ENCODE results near the gene DCC.
"Not testable (repeated sequence)": the region's sequence is repeated elsewhere in the genome, so short reads cannot be mapped to it uniquely, and the experiment has no call there.

DCC gene

GRCh38 chr18:53443831-53444230 is 1103.8 kb downstream of the DCC start:
- DNase-seq, result no peak

GRCh38 chr18:53451902-53452301 is 1111.9 kb downstream of the DCC start:
- no peak for DNase-seq

GRCh38 chr18:53457068-53457467 is 1117.1 kb downstream of the DCC start:
- no peak for DNase-seq

- no peak for DNase-seq
Observed at GRCh38 chr18:53458268-53458667, 1118.3 kb downstream of the DCC start.

DNA sequence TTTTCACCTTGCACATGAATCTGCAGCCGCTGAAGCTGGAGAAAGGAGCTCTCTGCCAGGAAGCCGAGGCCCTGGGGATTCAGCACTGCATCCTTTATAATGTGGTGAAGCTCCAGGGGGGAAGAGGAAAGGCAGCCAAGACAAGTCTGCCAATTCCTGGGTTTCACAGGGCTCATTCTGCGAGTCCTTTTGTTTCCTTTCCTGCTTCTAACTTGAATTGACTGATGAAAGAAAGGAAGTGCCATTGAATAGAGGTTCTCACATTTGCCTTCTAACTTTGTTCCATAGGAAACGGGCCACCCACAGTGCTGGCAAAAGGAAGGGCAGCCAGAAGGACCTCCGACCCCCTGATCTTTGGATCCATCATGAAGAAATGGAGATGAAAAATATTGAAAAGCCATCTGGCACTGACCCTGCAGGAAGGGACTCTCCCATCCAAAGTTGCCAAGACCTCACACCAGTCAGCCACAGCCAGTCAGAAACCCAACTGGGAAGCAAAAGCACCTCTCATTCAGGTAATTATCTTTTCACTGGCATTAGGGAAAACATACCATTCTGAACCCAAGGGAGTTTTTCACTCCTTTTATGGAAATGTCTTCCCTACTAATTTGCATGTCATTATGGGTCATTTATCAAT is 1119.1 kb downstream of the DCC start:
- DNase-seq, result no peak

DNA sequence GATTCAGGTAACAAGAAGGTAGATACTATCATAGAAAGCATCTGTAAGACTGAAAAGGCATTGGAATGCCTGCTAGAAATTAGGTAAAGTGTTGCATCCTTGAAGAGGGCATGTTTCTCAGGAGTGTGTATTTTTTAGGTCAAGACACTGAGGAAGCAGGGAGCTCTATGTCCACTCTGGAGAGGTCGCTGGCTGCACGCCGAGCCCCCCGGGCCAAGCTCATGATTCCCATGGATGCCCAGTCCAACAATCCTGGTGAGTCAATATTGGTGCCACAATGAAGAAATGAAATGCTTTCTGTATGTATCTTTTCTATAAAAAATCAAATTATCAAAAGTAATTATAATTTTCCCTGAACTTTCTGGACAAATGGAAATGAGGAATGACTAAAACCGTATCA is 1127.8 kb downstream of the DCC start:
- no peak for DNase-seq

GRCh38 chr18:53468173-53468572 is 1128.2 kb downstream of the DCC start:
- DNase-seq, result not testable (repeated sequence)

DNA sequence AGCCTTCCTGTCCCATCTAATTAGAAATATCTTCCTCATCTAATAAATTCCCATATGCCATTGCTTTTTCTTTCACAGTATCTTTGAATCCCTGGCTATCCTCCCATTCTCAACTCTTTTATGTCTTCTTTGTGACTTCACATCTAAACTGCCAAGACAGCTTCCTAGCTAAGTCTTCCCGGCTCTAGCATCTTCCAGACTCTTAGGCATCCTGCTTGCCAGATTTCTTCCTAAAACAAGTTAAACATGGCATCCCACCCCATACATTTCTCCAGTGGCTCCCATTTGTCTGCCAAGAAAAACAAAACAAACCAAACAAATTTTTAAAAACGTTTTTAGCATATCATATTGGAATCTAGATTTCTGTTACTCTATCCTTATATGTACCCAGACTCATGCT is 1132.5 kb downstream of the DCC start:
- no peak for DNase-seq

- no peak for DNase-seq
Observed at GRCh38 chr18:53478155-53478554, 1138.2 kb downstream of the DCC start.

DNA sequence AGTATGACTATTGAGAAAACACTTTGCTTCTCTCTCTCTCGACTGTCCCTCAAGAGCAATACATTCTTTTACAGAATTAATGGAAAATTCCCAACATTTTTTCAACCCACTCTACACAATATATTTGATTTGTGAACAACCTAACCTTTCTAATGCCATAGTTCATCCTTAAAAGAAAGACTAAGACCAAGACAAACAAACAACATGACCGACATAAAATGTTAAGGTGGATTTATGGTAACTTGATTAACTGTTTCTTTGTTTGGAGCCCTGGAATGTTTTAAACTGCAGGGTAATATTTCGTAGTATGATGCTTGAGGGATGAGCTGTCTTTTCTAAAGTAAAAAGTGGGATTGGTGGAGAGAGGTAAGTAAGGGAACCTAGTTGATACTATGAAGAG is 1146.3 kb downstream of the DCC start:
- DNase-seq, result no peak

DNA sequence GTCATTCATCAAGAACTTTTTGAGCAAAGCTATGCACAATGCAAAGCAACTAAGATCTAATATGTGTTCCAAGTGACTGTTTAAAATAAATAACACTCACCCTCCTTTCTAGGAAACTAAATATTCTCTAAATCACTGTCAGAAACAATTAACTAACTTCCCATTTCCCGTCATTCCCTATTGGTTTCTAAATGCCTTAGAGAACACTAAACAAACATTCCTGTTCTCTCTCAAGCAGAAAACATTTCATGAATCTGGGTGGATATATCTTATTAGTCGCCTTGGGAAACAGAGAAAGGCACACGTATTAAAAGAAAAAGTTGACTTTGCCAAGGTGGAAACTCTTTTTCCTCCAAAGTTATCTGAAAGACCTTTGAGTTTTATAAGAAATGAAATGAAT is 1149.3 kb downstream of the DCC start:
- DNase-seq, result no peak

DNA sequence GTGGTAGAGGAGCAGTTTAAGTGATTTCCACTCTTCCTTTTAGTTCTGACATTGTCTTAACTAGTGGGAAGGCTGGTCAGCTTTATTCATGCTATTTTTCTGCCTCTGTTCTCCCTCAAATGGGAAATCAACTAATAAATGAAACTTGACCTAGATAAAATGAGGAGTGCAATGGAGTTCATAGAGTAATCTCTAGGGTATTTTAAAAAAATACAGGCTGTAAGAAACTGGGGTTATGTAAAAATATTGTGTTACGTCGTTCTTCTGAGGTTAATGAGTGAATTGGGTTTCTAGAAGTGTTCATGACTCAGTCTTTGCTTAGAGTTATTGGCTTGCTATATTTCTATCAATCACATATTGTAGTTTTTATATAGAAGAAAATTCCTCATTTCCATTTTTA is 1150.0 kb downstream of the DCC start:
- DNase-seq, result no peak

DNA sequence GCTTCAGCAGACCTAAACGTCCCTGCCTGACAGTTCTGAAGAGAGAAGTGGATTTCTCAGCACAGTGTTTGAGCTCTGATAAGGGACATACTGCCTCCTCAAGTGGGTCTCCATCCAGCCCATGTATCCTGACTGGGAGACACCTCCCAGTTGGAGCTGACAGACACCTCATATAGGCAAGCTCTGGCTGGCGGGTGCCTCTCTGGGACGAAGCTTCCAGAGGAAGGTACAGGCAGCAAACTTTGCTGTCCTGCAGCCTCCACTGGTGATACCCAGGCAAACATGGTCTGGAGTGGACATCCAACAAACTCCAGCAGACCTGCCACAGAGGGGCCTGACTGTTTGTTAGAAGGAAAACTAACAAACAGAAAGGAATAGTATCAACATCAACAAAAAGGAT is 1156.0 kb downstream of the DCC start:
- no peak for DNase-seq

DNA sequence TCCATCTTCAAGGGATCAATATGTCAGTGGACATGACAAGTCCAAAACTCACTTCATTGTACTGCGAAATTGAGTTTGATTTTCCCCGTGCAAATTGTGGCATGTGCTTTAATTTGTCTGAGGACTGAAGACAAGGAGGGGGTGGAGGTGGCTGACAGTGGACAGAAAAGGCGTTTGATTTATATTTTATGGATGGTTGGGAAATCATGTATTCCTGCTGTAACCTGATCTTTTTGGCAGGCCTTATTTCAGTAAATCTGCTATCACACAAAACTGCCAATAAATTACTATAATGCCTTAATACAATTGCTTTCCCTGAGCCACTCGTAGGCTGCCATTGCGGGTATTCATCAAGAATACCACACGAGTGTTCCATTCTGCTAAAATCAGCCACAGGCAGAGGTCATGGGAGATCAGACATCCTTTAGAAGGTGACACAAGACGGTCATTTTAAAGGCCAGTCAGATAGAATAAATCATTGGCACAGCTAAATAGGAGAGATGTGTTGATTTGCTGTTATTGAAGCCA is 1164.0 kb downstream of the DCC start:
- DNase-seq, result no peak

GRCh38 chr18:53508529-53508928 is 1168.5 kb downstream of the DCC start:
- no peak for DNase-seq

- no peak for DNase-seq
Observed at GRCh38 chr18:53509886-53510285, 1169.9 kb downstream of the DCC start.

DNA sequence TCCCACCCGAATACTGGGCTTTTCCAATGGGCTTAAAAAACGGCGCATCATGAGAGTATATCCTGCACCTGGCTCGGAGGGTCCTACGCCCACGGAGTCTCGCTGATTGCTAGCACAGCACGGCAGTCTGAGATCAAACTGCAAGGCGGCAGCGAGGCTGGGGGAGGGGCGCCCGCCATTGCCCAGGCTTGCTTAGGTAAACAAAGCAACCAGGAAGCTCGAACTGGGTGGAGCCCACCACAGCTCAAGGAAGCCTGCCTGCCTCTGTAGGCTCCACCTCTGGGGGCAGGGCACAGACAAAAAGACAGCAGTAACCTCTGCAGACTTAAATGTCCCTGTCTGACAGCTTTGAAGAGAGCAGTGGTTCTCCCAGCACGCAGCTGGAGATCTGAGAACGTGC is 1171.7 kb downstream of the DCC start:
- DNase-seq, result not testable (repeated sequence)

- DNase-seq, result no peak
Observed at GRCh38 chr18:53521068-53521467, 1181.1 kb downstream of the DCC start.

GRCh38 chr18:53526101-53526870 is 1186.3 kb downstream of the DCC start:
- no peak for DNase-seq

DNA sequence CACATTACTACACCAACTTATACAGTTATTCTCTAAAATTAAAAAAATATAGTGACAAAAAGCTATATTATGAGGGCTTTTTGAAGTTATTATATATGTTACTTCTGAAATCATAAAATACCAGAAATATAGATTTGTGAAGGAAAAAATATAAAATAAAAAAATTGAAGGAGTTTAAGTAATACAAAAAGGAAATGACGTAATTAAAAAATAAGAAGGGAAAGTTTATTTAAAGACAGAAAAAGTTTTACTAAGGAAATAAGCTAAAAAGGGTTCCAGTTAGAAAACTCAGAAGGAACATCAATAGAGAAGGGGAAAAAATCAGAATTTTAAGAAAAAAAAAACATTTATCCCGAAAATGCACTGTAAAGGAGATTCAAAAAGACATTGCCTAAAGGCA is 1187.4 kb downstream of the DCC start:
- DNase-seq, result no peak

GRCh38 chr18:53531187-53531586 is 1191.2 kb downstream of the DCC start:
- no peak for DNase-seq

DNA sequence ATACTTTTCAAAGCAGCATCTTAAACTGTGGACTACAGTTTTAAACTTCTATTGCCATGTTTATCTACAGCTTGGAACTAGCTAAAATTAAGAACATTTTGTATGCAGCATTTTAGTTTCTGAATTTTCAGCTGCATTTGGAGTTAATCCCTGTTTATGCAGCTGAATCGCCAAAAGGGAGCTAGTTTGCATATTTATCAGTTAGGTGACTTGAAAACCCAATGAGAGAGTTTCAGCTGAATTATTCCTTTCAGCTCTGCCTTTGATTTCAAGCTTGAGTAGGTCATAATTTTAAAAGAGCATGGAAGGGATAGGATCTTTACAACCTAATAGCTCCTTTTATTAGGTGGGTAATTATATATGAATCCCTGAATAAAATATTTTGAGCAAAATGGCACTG is 1191.9 kb downstream of the DCC start:
- no peak for DNase-seq

- DNase-seq, result no peak
Observed at GRCh38 chr18:53534203-53534602, 1194.2 kb downstream of the DCC start.

DNA sequence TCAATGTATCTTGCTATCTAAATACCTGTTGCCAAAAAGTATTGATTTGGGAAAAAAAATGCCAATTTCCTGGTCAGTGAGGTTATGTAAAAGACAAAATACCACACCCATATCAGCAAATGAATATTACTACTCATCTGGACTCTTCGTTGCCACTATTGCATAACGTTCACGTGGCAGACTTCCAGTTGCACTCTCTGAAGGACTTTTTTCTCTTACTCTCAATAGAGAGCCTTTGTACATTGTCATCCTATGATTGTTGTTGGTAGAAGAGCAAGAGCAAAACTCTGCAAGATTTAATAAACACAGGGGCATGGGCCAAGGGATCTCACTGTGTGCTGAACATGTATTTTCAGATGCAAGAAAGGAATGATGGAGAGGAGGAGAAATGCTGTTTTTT is 1194.7 kb downstream of the DCC start:
- DNase-seq, result no peak

GRCh38 chr18:53536908-53537307 is 1196.9 kb downstream of the DCC start:
- no peak for DNase-seq

All from stimulated activated CD4-positive, alpha-beta T cell treated with anti-CD3 and anti-CD28 coated beads, Interleukin-4, amount 100 ng/mL, for 24 hours (primary cell).